Hepatic stellate cell (primary cell): ENCODE results near the gene CCT8.

Experiments used
- DNase-seq: peaks from one replicate; pipeline ENCODE4 v3.0.0; 2011; ENCODE audit warnings: low spot score

The CCT8 gene, protein sequence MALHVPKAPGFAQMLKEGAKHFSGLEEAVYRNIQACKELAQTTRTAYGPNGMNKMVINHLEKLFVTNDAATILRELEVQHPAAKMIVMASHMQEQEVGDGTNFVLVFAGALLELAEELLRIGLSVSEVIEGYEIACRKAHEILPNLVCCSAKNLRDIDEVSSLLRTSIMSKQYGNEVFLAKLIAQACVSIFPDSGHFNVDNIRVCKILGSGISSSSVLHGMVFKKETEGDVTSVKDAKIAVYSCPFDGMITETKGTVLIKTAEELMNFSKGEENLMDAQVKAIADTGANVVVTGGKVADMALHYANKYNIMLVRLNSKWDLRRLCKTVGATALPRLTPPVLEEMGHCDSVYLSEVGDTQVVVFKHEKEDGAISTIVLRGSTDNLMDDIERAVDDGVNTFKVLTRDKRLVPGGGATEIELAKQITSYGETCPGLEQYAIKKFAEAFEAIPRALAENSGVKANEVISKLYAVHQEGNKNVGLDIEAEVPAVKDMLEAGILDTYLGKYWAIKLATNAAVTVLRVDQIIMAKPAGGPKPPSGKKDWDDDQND

GRCh38 chr21:29073222-29074006, at the start of gene CCT8:
CCT8 (minus strand) TSS chr21:29073648; CDS start chr21:29073590, 58 bp downstream.
- peak; percentile 95 for DNase-seq

DNA sequence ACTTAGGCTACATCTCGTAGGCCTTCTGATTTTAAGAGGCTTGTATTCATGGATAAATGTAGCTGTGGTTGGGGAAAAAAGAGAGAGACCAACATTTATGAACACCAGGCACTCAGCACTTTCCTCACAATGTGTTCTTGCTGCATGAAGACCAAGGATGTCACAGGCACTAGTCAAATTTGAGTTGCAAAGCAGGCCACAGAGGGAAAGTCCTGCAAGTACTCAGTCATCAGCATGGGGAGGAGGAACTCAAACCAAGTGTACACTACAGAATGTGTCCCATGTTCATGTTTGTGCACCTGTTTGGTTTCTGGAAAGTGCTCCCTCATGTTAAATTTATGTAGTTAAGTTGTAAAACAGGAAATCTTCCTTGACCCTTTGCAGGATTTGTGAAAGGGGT, 48.3 kb upstream of the CCT8 start:
- DNase-seq, result no peak

- no peak for DNase-seq
Observed at GRCh38 chr21:29117372-29117955, 44.0 kb upstream of the CCT8 start.

- no peak for DNase-seq
Observed at GRCh38 chr21:29115899-29116298, 42.5 kb upstream of the CCT8 start.

DNA sequence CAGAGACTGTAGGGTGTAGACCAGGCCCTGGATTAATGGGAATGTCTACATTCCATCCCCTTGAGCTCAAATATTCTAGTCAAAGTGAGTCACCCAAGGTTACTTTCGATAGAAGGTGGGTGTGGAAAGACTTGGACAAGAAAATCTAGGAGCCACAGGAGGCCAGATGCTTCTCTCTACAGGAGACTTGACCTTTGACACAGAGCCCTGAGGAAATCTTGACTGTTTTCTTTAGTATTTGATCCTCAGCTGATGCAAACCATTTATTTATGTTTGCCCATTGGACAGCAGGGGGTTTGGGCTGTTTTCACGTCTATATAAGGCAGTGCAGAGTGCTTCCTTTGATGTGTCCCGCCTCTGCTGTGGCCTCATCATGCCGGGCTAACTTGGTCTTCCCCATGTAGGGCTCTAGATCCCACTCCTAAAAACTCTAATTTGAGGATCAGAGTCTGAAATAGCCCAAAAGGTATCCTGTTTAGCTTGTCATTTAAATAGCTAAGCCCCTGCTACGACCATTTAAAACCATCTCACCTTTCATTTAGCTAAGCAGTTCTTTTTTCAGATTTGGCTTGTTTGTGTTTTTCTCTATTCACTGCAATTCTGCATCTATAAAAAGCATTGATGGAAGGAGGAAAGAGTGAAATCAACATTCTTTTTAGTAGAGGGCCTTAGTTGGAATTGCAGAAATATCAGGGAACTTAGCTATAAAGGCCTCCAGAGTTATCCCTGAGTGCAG, 41.5 kb upstream of the CCT8 start:
- peak; percentile 76 for DNase-seq

- peak; percentile 37 for DNase-seq
Observed at GRCh38 chr21:29105218-29105617, 31.8 kb upstream of the CCT8 start.

- no peak for DNase-seq
Observed at GRCh38 chr21:29104239-29104708, 30.8 kb upstream of the CCT8 start.

DNA sequence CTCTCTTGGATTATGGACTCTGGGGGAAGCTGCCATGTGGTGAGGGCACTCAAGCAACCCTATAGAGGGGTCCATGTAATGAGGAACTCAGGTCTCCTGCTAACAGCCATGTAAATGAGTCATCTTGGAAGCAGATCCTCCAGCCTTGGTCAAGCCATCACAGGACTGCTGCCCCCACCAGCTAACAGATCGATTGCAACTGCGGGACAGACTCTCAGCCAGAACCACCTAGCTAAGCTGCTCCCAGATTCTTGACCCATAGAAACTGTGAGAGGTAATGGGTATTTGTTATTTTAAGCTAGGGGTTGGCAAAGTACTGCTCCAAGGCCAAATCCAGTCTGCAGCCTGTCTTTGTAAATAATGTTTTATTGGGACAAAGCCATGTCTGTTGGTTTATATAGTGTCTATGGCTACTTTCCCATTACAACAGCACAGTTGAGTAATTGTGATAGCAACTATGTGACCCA, 29.4 kb upstream of the CCT8 start:
- no peak for DNase-seq

- DNase-seq, result peak; percentile 55
Observed at GRCh38 chr21:29098156-29098555, 24.7 kb upstream of the CCT8 start.

- DNase-seq, result no peak
Observed at GRCh38 chr21:29096218-29097015, 23.0 kb upstream of the CCT8 start.

GRCh38 chr21:29092102-29092959, 18.9 kb upstream of the CCT8 start:
- peak; percentile 42 for DNase-seq

- peak; percentile 78 for DNase-seq
Observed at GRCh38 chr21:29091033-29091432, 17.6 kb upstream of the CCT8 start.

GRCh38 chr21:29085106-29085752, 11.8 kb upstream of the CCT8 start:
- DNase-seq, result no peak

DNA sequence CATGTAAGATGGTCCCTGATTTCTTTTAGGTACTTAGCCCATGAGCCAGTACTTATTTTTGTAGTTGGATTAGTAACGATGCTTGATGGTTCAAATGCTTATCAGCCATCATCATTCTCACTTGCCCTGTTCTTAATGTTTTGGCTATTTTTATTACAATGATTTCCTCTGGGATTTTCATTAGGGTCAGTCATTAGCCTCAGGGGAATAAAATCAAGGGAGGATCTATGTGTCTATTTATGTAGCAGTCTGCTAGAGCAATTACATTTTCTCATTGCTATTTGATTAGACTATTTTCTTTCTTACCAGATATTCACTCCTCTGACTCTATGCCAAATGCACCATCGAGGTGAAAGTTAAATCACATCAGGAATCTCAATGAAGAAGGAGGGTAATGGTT, 10.9 kb upstream of the CCT8 start:
- no peak for DNase-seq

DNA sequence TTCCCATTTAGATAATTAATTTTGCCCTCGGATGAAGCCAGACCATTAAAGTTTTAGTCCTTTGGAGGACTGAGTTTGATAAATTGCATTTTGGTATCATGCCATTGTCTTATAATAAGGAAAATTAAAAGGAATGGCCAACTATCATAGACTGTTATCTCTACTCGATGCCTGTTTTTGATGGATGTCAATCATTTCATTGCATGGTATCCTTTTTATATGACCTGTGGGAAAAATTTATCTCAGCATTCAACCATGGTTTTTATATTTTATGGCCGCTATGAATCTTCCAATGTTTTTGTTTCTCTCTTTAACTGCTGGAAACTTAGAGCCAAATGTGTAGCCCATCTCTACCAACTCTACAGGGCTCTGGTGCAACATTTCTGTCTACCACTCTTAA, 9.9 kb upstream of the CCT8 start:
- DNase-seq, result no peak

DNA sequence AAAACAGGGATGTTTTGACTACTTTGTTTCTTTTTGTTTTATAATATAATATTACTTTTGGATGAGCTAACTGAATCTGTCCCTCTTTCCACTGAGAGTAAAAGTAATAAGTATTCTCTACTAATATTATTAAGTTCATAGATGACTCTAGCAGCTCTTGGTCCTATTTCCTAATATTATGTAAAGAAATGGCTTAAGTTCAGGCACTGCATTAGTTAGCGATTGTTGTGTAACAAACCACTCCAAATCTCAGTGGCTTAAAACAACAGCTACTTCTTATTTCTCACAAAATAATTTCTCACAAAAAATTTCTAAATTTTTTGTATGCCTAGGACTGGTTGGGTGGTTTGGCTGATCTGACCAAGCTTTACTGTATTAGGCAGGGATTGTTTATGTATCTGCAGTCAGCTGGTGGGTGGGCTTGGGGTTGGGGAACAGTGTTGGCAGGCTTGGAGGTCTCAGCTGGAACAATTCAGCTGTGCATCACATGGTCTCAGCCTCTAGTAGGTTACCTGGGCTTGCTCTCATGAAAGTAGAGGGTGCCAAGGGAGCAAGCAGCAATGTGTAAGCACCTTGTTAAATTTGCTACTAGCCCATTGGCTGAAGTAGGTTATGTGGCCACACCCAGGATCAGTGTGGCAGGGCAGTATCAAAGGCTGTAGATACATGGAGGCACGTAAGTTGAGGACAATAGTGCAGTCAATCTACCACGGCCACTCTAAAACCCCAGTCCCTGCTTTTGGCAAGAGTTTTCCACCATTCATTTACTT, 8.8 kb upstream of the CCT8 start:
- DNase-seq, result no peak

- no peak for DNase-seq
Observed at GRCh38 chr21:29080454-29080941, 7.0 kb upstream of the CCT8 start.
